Osteoblast (primary cell): Measurements from ENCODE around the gene CNDP2. TPM values are rescaled to one million over a fixed set of nuclear protein-coding genes. Genes with fewer than 3 reads are reported as not detected.

Experiments used
- DNase-seq: peaks from one replicate; pipeline ENCODE4 v3.0.0; 2011; ENCODE audit warnings: low spot score, mixed read lengths; ENCODE audit not compliant: insufficient read length; ENCODE audit errors: missing footprints
- H2AFZ ChIP-seq: 2 replicates; pipeline ENCODE4 v1.6.0; 2011; ENCODE audit warnings: mild to moderate bottlenecking, low read length
- H3K27ac ChIP-seq: 2 replicates; pipeline ENCODE4 v1.5.1; 2011; ENCODE audit warnings: mild to moderate bottlenecking, low read depth, low read length, moderate library complexity
- H3K27me3 ChIP-seq: 2 replicates; pipeline ENCODE4 v1.6.0; 2012; ENCODE audit warnings: mild to moderate bottlenecking, control low read depth, inconsistent platforms, low read length, moderate library complexity; ENCODE audit not compliant: insufficient read depth
- H3K36me3 ChIP-seq: 2 replicates; pipeline ENCODE4 v1.5.1; 2011; ENCODE audit warnings: mild to moderate bottlenecking, low read length, control low read depth, moderate library complexity; ENCODE audit not compliant: insufficient read depth
- H3K4me1 ChIP-seq: 2 replicates; pipeline ENCODE4 v1.5.1; 2011; ENCODE audit warnings: mild to moderate bottlenecking, low read length, control low read depth, moderate library complexity; ENCODE audit not compliant: insufficient read depth
- H3K4me2 ChIP-seq: 2 replicates; pipeline ENCODE4 v1.6.0; 2011; ENCODE audit warnings: mild to moderate bottlenecking, low read length; ENCODE audit not compliant: insufficient read depth
- H3K4me3 ChIP-seq: fragments of 200-600 bp; sonication (generic); 3 replicates; pipeline ENCODE4 v1.5.1; 2012; ENCODE audit warnings: mild to moderate bottlenecking, low read length, inconsistent platforms; ENCODE audit not compliant: insufficient read depth
- H3K79me2 ChIP-seq: 2 replicates; pipeline ENCODE4 v1.6.0; 2012; ENCODE audit warnings: mild to moderate bottlenecking, low read length, control low read depth, inconsistent platforms; ENCODE audit not compliant: insufficient read depth
- H3K9me3 ChIP-seq: 2 replicates; pipeline ENCODE4 v1.5.1; 2011; ENCODE audit warnings: low read depth, low read length, control low read depth
- H4K20me1 ChIP-seq: 2 replicates; pipeline ENCODE4 v1.6.0; 2012; ENCODE audit warnings: mild to moderate bottlenecking, low read length, control low read depth; ENCODE audit not compliant: insufficient read depth
- total RNA-seq: library from RNA; depleted of rRNA; stranded (reverse); fragments of >200 nt; gene quantifications from 2 replicates; pipeline ENCODE4 v1.2.3, GENCODE V29; 2012
- TF ChIP-seq, protein P1 (sequence below): IDR thresholded peaks from 2 replicates; pipeline ENCODE4 v1.5.1; 2011; ENCODE audit warnings: mild to moderate bottlenecking, low read depth, low read length, moderate library complexity; ENCODE audit errors: extremely low read depth

Gene CNDP2
- total RNA-seq, 1 donor, result 25.3 TPM

DNA sequence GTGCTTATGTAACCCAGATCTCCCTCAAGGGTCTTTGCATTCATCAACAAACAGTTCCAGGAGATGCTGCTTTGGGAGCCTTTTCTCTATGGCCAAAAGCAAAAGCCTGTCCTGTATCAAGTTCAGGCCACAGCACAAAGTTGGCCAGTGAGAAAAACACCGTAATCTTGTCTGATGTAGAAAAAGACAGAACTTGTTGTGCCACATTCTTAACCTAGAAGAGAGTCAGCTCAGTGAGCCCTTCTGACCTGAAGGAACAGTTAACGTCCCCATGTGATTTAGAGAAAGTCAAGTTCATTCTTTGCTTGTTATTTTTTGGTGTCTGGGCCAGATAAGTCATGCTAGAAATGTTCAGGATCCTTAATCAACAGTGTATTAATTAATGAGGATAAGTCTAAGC, 30.3 kb downstream of the CNDP2 start:
- no peak overlapping the region for H2AFZ ChIP-seq
- H3K27me3 ChIP-seq, result peaks cover 5% of the 10 kb centered on the region
- no peak overlapping the region for H3K4me2 ChIP-seq
- no peak overlapping the region for H3K27ac ChIP-seq
- no peaks in the 10 kb centered on the region for H4K20me1 ChIP-seq
- TF ChIP-seq, protein P1, sequence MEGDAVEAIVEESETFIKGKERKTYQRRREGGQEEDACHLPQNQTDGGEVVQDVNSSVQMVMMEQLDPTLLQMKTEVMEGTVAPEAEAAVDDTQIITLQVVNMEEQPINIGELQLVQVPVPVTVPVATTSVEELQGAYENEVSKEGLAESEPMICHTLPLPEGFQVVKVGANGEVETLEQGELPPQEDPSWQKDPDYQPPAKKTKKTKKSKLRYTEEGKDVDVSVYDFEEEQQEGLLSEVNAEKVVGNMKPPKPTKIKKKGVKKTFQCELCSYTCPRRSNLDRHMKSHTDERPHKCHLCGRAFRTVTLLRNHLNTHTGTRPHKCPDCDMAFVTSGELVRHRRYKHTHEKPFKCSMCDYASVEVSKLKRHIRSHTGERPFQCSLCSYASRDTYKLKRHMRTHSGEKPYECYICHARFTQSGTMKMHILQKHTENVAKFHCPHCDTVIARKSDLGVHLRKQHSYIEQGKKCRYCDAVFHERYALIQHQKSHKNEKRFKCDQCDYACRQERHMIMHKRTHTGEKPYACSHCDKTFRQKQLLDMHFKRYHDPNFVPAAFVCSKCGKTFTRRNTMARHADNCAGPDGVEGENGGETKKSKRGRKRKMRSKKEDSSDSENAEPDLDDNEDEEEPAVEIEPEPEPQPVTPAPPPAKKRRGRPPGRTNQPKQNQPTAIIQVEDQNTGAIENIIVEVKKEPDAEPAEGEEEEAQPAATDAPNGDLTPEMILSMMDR, result no peak
- DNase-seq, result no peak
- no peaks in the 10 kb centered on the region for H3K79me2 ChIP-seq
- H3K4me3 ChIP-seq, result no peak overlapping the region
- no peaks in the 10 kb centered on the region for H3K4me1 ChIP-seq
- H3K9me3 ChIP-seq, result no peaks in the 10 kb centered on the region
- no peaks in the 10 kb centered on the region for H3K36me3 ChIP-seq

DNA sequence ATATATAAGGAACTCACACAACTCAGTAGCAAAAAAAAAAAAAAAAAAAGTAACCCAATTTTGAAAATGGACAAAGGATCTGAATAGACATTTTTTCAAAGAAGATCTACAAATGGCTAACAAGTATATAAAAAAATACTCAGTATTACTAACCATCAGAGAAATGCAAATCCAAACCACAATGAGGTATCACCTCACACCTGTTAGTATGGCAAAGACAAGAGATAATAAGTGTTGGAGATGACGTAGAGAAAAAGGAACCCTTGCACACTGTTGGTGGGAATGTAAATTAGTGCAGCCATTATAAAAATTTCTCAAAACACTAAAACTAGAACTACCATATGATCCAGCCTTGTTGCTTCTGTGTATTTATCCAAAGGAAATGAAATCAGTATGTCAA, 32.3 kb downstream of the CNDP2 start:
- H3K27ac ChIP-seq, result no peak overlapping the region
- H3K4me3 ChIP-seq, result no peak overlapping the region
- H4K20me1 ChIP-seq, result no peaks in the 10 kb centered on the region
- H3K4me2 ChIP-seq, result no peak overlapping the region
- no peaks in the 10 kb centered on the region for H3K4me1 ChIP-seq
- H3K9me3 ChIP-seq, result no peaks in the 10 kb centered on the region
- no peaks in the 10 kb centered on the region for H3K36me3 ChIP-seq
- no peak for DNase-seq
- H3K79me2 ChIP-seq, result no peaks in the 10 kb centered on the region
- H2AFZ ChIP-seq, result no peak overlapping the region
- TF ChIP-seq, protein P1, result no peak
- H3K27me3 ChIP-seq, result peaks cover 5% of the 10 kb centered on the region

DNA sequence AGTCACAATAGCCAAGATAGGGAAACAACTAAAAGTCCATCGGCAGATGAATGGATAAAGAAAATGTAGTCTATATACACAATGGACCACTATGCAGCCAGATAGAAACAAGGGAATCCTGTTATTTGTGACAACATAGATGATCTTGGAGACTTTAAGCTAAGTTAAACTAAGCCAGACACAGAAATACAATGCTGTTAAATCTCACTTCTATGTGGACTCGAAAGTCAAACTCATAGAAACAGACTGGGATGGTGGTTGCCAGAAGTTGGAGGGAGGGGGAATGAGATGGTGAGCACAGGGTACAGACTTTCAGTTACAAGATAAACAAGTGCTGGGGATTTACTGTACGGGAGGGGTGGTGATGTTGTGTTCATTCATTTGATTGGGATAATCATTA, 32.8 kb downstream of the CNDP2 start:
- Histone ChIP-seq H3K4me2 (no peak overlapping the region), H3K4me1 (no peaks in the 10 kb centered on the region), H3K36me3 (no peaks in the 10 kb centered on the region), H3K79me2 (no peaks in the 10 kb centered on the region), H2AFZ (no peak overlapping the region), H4K20me1 (no peaks in the 10 kb centered on the region), H3K4me3 (no peak overlapping the region), H3K27ac (no peak overlapping the region), H3K27me3 (peaks cover 5% of the 10 kb centered on the region), H3K9me3 (no peaks in the 10 kb centered on the region)
- TF ChIP-seq, protein P1, result no peak
- DNase-seq, result no peak

DNA sequence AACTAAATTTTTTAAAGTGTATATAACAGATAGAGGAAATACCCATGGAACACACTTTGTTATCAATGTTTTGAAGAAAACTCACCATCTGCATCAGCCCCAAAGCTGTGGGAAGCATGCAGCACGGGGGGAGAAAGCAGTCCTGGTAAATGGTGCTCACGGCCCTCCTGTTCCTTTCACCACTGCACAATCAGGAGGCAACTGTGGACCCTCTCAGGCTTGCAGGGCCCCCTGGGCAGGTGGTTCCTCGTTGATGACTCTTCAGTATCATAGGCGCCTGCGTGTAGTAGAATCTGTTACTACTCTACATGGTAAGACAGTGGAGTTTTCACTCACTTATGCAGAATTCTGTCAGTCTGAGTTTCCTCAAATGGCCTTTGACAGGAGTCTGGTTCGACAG, 33.2 kb downstream of the CNDP2 start:
- Histone ChIP-seq H4K20me1 (no peaks in the 10 kb centered on the region), H3K9me3 (no peaks in the 10 kb centered on the region), H3K4me3 (no peak overlapping the region), H3K4me2 (no peak overlapping the region), H3K79me2 (no peaks in the 10 kb centered on the region), H3K27ac (no peak overlapping the region), H3K27me3 (peaks cover 5% of the 10 kb centered on the region), H2AFZ (no peak overlapping the region), H3K4me1 (no peaks in the 10 kb centered on the region), H3K36me3 (no peaks in the 10 kb centered on the region)
- TF ChIP-seq, protein P1, result no peak
- DNase-seq, result no peak
